HG03280 (cell line): ENCODE measurements around the gene PLD6.

Experiments
- ATAC-seq: cut with Tn5 transposase; IDR thresholded peaks from one replicate; pipeline ENCODE4 v1.9.1; 2021; ENCODE audit warnings: mild to moderate bottlenecking, moderate library complexity; ENCODE audit not compliant: unreplicated experiment

Gene PLD6

GRCh38 chr17:17156511-17156910 is 49.6 kb downstream of the PLD6 start:
- no peak for ATAC-seq

- no peak for ATAC-seq
These were observed 50.0 kb downstream of the PLD6 start for GRCh38 chr17:17156107-17156506.

GRCh38 chr17:17155568-17155967 is 50.6 kb downstream of the PLD6 start:
- no peak for ATAC-seq

GRCh38 chr17:17154981-17155380 is 51.2 kb downstream of the PLD6 start:
- no peak for ATAC-seq

GRCh38 chr17:17154556-17154955 is 51.6 kb downstream of the PLD6 start:
- ATAC-seq = no peak

- no peak for ATAC-seq
These were observed 52.4 kb downstream of the PLD6 start for GRCh38 chr17:17153709-17154108.

GRCh38 chr17:17153071-17153470 is 53.1 kb downstream of the PLD6 start:
- no peak for ATAC-seq

- no peak for ATAC-seq
These were observed 53.7 kb downstream of the PLD6 start for GRCh38 chr17:17152385-17152784.

GRCh38 chr17:17151962-17152361 is 54.2 kb downstream of the PLD6 start:
- no peak for ATAC-seq

GRCh38 chr17:17151541-17151940 is 54.6 kb downstream of the PLD6 start:
- no peak for ATAC-seq

- no peak for ATAC-seq
These were observed 55.1 kb downstream of the PLD6 start for GRCh38 chr17:17151055-17151454.
